ENCODE results near the gene SPDYE1.
"Not testable (repeated sequence)": the region's sequence is repeated elsewhere in the genome, so short reads cannot be mapped to it uniquely, and the experiment has no call there.

SPDYE1 gene

DNA sequence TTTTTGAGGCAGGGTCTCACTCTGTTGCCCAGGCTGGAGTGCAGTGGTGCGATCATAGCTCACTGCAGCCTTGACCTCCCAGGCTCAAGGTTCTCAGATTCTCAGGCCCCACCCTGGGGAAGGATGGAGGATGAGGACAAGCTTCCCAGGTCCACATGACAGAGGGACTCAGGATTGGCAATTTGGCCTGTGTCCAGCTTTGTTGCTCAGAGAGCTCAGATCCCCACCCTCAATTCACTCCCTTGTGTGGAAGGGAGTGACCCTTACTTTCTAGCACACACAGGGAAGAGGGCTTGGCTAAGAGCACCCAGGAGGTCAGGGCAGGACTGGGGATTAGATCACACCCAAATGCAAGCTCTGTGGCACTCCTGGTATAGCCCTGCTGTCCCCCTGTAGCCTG, 6.9 kb upstream of the SPDYE1 start:
- DNase-seq (ENCODE audit: low read depth in 1 of 2, low spot score in 1 of 2), result not testable (repeated sequence)

DNA sequence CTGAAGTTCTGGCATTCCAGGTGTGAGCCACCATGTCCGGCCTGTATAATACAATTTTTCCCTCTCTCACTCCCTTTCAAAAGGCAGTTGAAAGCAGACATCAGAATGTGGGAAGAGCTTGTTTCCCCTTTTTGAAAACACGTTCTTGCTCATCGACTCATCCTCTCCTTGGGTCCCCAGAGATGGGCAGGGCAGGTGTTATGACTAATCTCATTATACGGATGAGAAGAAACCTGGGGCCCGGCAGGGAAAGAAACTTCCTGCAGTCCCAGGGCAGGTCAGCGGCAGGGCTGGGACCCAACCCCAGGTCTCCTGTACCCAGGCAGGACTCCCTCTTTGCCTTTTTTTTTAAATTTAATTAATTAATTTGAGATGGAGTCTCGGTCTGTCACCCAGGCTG, 4.8 kb upstream of the SPDYE1 start:
- not testable (repeated sequence) for DNase-seq (ENCODE audit: low read depth in 1 of 2, low spot score in 1 of 2)

DNA sequence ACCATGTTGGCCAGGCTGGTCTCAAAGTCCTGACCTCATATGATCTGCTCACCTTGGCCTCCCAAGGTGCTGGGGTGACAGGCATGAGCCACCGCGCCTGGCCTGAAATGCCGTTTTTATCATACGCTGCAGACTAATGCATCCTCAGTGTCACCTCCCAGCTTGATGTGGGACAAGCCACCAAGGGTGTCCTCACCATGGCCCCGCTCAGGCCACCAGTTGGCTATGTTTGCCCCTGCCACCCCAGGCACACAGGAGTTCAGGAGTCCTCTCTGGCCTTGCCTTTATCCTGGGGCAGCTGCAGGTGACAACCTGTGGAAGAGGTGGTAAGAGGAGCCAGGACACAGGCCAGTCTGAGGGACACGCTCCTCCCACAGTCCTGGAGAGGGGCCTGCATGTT, 3.0 kb upstream of the SPDYE1 start:
- DNase-seq (ENCODE audit: low read depth in 1 of 2, low spot score in 1 of 2), result not testable (repeated sequence)

DNA sequence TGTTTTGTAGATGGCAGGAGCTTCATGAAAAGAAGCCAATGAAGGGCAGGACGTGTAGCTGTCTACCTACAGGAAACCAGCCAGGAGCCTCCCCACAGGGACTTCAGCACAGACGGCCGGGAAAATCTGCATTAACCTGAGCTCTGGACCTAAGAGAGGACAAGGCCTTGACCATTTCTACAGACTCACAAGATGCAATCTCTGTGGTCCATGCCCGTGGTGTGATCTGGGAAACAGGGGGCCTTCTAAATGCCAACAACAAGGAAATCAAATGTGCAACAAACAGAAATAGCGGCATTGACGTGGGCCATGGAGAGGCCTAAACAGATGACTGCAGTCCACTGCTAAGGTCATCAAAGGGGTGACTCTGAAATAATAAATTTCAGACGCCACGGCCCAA, 14.4 kb downstream of the SPDYE1 start:
- not testable (repeated sequence) for DNase-seq (ENCODE audit: low read depth in 1 of 2, low spot score in 1 of 2)

DNA sequence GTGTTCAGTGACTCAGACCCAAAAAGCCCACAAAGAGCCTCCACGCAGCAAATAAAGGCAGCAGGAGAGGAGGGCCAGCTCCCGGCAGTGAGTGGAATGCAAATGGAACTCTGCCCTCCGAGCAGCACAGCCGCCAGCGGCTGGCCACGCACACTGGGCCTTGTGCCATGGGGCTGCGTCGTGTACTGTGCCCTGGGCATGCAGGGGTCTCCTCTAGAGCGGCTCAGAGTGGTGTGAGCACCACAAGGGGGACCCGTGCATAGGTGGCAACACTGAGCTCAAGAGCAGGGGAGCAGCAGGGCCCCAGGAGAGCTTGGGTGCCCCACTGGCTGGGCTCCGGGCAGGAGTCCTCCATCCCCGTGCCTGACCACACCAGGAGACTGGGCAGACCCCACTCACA, 17.4 kb downstream of the SPDYE1 start:
- not testable (repeated sequence) for DNase-seq (ENCODE audit: low read depth in 1 of 2, low spot score in 1 of 2)

DNA sequence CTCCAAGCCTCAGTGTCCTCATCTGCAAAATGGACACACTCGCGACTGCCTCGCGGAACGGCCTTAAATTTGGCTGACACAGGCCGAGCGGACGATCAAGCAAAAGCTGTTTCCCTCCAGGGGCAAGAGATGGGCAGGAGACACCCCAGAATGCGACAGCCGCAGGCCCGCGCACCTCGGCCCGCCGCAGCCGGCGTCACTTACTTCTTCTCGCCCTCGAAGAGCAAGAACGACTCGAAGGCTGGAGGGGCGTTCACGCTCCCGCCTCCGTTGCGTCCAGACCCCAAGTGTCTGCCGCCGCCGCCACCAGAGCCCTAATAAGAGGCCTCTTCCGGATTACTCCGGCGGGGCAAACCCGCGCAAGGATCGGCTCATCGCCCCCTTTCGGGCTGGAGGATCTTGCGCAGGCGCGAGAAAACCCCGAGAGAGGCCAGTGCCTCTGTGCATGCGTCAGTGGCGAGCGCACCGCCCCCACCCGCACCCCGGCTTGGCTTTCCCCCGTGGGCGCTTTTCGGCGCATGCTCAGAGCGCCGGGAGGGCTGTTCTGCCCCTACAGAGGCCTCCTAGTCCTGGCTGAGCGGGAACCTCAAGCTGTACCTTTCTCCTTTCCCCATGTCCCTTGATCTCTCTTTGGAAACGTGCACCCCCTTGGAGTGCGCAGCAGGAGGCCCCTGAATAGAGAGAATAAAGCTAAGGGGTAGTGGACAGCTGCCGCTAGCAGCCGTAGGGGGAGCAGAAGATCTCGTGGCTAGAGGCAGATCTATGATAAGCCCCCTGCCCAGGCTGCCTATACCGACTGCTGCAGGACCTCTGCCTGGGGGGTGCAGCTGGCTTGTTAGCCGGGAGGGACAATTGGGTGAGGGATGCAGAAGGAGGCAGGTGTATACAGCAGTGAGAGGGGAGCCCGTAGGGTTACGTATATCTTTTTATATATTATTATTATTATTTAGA, 21.4 kb downstream of the SPDYE1 start:
- peak; percentile 98 to 99 for DNase-seq (ENCODE audit: low read depth in 1 of 2, low spot score in 1 of 2)

DNA sequence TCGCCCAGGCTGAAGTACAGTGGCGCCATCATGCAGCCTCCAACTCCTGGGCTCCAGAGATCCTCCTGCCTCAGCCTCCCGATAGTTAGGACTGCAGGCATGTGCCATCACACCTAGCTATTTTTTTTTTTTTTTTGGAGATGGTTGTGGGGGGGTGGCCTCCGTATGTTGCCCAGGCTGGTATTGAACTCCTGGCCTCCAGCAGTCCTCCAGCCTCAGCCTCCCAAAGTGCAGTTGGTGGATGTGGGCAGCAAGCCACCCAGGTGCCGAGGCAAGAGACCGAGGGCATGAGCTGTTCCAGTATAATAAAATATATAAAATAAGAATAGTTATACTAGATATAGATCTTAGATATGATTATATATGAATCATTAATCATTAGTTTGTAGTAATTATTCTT, 22.1 kb downstream of the SPDYE1 start:
- not testable (repeated sequence) for DNase-seq (ENCODE audit: low read depth in 1 of 2, low spot score in 1 of 2)

DNA sequence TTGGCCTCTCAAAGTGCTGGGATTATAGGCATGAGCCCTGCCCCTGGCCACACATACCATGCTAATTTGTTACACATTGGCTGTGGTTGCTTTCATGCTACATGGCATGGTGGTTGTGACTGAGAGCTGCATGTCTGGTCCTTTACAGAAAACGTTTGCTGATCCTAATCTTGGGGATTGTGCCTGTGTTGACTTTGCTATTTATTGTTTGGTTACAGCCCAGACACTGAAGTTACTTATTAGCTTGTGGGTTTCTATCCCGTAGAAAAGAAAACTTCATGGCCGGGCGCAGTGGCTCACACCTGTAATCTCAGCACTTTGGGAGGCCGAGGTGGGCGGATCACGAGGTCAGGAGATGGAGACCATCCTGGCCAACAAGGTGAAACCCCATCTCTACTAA, 24.4 kb downstream of the SPDYE1 start:
- not testable (repeated sequence) for DNase-seq (ENCODE audit: low read depth in 1 of 2, low spot score in 1 of 2)

DNA sequence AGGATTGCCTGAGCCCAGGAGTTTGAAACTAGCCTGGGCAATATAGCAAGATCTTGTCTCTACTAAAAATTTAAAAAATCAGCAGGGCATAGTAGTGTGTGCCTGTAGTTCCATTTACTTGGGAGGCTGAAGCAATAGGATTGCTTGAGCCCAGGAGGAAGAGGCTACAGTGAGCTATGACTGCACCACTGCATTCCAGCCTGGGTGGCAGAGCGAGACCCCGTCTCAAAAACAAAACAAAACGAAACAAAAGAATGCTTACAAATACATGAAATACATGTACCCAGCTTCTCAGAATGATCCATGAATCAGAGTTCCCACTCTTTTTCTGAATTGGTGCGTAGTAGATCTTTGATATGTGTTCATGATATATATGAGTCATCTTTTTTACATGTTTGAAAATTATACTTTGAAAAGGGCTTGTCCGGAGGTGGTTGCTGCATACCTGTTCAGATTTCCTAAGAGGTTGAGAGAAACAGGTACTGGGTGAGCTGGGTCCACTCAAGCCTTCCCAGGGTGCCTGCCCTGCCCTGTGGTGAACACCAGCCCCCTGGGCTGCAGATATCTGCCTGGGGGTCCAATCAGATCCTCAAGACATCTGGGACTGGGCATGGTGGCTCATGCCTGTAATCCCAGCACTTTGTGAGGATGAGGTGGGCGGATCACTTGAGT, 25.2 kb downstream of the SPDYE1 start:
- not testable (repeated sequence) for DNase-seq (ENCODE audit: low read depth in 1 of 2, low spot score in 1 of 2)

DNA sequence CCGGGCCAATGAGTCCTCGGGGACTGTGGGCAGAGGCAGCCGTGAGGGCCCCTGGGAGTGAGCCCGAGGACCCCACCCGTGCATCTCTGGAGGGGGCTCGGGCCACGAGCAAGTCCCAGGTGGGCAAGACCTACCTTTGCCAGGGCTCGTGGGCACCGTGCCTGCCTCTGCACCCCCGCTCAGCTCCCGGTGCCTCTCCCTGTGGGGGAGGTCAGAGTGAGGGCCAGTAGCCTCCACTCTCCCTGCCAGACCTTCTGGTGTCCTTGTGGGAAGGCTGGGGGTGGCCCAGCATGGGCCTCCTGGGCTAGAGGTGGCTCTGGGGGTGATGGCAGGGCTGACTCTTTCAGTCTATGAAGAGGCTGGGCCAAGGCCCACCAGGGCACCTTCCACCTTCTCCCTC, 31.7 kb downstream of the SPDYE1 start:
- DNase-seq (ENCODE audit: low read depth in 1 of 2, low spot score in 1 of 2), result not testable (repeated sequence)

DNA sequence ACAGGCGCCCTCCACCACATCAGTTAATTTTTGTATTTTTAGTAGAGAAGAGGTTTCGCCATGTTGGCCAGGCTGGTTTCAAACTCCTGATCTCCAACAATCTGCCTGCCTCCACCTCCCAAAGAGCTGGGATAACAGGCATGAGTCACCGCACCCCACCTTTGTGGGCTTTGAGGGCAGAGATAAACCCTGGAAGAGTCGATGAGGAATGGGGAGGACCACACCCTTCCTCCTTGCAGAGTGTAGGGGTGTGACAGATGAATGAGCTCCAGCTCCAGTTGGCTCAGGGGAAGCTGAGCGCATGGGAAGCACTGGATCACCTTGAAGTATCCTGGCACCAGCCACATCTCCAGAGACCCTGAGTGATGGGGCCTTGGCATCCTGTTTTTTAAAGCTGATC, 32.3 kb downstream of the SPDYE1 start:
- DNase-seq (ENCODE audit: low read depth in 1 of 2, low spot score in 1 of 2), result not testable (repeated sequence)

DNA sequence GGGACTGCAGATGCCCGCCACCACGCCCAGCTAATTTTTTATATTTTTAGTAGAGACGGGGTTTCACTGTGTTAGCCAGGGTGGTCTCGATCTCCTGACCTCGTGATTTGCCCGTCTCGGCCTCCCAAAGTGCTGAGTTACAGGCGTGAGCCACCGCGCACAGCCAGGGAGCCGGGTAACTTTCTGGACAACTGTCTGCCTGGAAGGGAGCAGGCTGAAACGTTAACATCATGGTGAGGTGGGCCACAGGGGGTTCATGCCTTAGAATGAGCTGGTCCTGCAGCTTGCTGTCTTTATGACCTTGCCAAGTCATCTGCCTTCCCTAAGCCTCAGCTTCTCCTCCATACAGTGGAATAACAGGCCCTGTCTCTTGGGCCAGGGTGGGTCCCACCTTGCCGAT, 33.6 kb downstream of the SPDYE1 start:
- DNase-seq (ENCODE audit: low read depth in 1 of 2, low spot score in 1 of 2), result not testable (repeated sequence)

DNA sequence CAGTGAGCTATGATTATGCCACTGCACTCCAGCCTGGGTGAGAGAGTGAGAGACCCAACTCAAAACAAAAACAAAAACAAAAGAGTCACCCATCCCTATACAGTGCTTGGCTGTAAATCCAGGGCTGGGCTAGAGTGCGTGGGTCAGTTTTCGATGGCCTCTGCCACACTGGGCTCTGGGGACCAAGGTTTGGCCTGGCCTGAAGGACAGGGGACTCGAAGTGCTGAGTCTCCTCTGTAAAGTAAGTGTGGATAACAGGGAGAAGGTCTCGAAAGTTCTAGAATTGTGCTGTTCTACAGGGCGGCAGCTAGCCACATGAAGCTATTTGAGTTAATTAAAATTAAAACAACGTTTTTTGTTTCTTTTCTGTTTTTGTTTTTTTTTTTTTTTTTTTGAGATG, 34.3 kb downstream of the SPDYE1 start:
- not testable (repeated sequence) for DNase-seq (ENCODE audit: low read depth in 1 of 2, low spot score in 1 of 2)

DNA sequence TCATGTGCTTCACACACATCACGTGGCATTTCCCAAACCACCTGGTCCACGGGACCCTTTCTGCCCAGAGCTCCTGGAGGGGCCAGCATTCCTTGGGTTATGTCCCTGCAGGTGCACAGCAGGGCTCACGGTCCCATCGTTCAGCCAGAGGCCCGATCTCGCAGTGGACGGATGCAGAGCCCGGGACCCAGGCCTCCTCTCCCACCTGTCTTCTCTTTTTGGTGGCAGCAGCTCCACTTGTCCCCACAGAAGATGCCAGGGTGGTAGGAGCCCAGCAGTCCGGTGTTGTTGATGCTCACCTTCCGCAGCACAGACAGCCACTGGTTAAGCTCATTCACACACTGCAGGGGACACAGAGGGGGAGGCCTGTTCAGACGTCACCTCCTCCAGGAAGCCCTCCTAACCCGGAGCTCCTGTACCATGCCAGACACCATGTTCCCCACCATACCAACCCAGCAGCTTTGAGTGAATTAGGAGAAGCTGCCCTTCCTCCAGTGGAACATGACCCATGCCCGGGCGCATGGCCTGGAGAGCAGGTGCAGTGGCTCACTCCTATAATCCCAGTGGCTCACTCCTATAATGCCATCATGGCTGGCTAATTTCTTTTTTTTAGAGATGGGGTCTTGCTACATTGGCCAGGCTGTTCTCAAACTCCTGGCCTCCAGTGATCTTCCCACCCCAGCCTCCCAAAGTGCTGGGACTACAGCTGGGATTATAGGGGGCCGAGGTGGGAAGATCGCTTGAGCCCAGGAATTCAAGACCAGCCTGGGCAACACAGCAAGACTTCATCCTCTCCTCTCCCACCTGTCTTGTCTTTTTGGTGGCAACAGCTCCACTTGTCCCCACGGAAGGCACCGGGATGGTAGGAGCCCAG, 36.5 kb downstream of the SPDYE1 start:
- DNase-seq (ENCODE audit: low read depth in 1 of 2, low spot score in 1 of 2), result not testable (repeated sequence)

DNA sequence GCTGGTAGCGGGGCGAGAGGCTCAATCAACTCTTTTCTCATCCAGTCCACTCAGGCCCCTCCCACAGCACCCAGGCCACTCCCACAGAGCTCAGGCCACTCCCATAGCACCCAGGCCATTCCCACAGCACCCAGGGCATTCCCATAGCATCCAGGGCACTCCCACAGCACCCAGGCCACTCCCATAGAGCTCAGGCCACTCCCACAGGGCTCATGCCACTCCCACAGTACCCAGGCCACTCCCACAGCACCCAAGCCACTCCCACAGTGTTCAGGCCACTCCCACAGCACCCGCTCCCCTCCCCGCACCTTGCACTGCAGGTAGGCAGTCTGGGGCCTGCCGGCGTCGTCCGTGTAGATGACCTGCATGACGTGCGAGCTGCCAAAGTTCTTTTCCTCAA, 38.7 kb downstream of the SPDYE1 start:
- peak in 1 of 2 donors; percentile 18 for DNase-seq (ENCODE audit: low read depth in 1 of 2, low spot score in 1 of 2)

DNA sequence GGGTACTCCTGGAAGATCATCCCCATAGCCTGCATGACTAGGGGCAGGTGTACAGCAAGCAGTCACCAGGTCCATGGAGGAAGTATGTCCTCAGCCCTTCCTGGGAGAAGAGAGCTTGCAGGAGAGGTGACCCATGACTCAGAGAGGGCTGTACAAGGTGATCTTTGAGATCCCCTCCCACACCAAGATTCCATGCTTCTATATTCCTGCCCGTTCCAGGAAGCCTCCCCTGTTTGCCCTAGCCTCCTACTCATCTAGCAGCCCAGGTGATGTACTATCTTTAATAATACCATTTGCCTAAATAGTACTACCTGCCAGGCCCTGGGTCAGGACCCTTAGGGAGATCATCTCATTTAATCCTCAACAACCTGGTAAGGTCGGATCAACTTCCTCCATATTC, 40.3 kb downstream of the SPDYE1 start:
- DNase-seq (ENCODE audit: low read depth in 1 of 2, low spot score in 1 of 2), result not testable (repeated sequence)

DNA sequence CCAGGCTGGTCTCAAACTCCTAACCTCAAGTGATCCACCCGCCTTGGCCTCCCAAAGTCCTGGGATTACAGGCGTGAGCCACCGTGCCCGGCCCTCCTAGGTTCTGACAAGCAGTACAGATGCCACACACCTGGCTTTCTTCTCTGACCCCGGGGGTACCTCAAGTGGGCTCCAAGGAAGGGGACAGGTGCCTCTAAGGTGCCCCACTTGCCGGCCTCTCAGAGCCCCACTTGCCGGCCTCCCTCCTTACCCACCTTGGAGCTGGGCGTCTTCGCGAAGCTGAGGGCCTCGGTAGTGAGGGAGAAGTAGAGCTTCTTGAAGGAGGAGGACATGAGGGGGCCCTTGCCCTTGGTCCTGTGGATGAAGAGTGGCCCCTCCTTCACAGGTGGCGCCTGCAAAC, 40.9 kb downstream of the SPDYE1 start:
- DNase-seq (ENCODE audit: low read depth in 1 of 2, low spot score in 1 of 2), result not testable (repeated sequence)

DNA sequence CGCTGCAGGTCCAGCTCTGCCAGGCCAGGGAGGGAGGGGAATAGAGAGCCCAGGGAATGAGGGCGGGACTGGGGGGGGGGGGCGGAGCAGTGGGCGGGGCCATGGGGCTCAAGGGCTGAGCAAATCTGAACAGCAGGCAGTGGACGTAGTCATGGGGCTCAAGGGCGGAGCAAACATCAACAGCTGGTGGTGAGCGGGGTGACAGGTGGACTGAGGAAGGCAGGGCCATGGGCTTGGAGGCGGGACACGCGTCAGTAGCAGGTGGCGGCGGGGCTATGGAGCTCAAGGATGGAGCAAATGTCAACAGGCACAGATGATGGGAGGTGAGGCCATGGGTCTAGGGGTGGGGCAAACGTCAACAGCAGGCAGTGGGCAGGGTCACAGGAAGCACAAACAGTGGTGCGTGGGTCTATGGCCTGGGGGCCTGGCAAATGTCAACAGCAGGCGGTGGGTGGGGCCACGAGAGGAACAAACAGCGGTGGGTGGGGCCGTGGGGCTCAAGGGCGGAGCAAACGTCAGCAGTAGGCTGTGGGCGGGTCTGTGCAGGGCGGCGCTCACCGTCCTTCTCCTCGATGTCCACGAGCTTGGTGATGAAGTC, 41.4 kb downstream of the SPDYE1 start:
- peak; percentile 58 to 63 for DNase-seq (ENCODE audit: low read depth in 1 of 2, low spot score in 1 of 2)

DNA sequence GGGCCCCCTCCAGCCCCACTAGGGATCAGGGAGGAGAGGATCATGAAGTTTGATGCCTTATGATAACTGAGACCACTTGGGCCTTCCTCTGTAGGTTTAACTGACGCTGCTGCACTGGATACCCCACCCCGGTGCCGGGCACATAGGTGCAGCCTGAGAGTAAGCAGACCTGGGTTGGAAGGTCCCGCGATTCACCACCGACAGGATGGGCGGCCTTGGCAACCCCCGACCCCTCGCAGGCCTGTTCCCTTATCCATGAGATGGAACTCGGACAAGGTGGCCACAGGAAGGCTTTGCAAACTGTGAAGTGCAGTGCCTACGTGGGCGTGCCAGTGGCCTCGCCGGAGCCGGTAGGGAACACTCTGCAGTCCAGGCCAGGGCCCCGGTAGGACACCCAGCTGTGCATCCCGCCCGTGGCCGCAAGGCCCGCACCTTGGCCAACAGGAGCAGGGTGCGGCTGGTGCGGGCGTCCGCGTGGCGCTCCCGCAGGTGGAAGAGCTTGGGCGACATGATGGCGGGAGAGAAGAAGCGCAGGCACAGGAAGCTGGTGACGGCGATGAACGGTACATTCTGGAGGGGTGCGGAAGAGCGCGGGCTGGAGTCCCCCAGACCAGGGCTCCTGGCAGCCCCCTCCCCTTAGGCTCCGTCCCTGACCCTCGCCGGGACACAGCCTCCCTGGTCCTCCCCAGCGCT, 42.2 kb downstream of the SPDYE1 start:
- not testable (repeated sequence) for DNase-seq (ENCODE audit: low read depth in 1 of 2, low spot score in 1 of 2)

DNA sequence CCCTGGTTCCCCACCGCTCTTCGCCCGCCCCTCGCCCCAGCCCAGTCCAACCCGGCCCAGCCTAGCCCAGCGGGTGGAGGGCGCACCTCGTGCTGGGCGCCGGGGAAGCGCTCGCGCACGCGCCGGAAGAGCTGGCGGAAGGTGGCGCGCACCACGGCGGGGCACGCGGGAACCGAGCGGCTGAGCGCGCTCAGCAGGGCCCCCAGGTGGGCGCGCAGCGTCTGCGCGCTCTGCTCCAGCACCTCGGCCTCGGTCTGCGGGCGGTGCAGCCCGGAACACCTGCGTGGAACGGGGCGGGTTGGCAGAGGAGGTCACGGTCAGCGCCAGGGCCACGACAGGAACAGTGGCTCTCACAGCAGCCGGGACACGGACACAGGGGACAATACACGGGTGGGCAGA, 42.8 kb downstream of the SPDYE1 start:
- DNase-seq (ENCODE audit: low read depth in 1 of 2, low spot score in 1 of 2), result peak; percentile 47 to 53

Measured in stimulated activated CD4-positive, alpha-beta T cell treated with anti-CD3 and anti-CD28 coated beads, Interleukin-15, amount 100 ng/mL, for 1 hour (primary cell).